Measurements from ENCODE around the gene RAB42.
"Not testable (repeated sequence)": the region's sequence is repeated elsewhere in the genome, so short reads cannot be mapped to it uniquely, and the experiment has no call there.

DNA sequence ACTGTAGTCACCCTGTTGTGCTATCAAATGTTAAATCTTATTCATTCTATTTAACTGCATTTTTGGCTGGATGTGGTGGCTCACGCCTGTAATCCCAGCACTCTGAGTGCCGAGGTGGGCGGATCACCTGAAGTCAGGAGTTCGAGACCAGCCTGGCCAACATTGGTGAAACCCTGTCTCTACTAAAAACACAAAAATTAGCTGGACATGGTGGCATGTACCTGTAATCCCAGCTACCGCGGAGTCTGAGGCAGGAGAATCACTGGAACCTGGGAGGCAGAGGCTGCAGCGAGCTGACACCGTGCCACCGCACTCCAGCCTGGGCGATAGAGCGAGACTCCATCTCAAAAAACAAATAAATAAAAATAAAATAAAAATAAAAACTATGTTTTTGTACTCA, 4.2 kb downstream of the RAB42 start:
- TF ChIP-seq, protein P1, sequence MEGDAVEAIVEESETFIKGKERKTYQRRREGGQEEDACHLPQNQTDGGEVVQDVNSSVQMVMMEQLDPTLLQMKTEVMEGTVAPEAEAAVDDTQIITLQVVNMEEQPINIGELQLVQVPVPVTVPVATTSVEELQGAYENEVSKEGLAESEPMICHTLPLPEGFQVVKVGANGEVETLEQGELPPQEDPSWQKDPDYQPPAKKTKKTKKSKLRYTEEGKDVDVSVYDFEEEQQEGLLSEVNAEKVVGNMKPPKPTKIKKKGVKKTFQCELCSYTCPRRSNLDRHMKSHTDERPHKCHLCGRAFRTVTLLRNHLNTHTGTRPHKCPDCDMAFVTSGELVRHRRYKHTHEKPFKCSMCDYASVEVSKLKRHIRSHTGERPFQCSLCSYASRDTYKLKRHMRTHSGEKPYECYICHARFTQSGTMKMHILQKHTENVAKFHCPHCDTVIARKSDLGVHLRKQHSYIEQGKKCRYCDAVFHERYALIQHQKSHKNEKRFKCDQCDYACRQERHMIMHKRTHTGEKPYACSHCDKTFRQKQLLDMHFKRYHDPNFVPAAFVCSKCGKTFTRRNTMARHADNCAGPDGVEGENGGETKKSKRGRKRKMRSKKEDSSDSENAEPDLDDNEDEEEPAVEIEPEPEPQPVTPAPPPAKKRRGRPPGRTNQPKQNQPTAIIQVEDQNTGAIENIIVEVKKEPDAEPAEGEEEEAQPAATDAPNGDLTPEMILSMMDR (IDR thresholded peaks at IDR 0.05; ENCODE audit: low read depth, low read length, missing input control), result not testable (repeated sequence)
- TF ChIP-seq, protein P2, sequence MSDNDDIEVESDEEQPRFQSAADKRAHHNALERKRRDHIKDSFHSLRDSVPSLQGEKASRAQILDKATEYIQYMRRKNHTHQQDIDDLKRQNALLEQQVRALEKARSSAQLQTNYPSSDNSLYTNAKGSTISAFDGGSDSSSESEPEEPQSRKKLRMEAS (IDR thresholded peaks at IDR 0.05), result not testable (repeated sequence)
- TF ChIP-seq, protein P3, sequence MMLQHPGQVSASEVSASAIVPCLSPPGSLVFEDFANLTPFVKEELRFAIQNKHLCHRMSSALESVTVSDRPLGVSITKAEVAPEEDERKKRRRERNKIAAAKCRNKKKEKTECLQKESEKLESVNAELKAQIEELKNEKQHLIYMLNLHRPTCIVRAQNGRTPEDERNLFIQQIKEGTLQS (IDR thresholded peaks at IDR 0.05), result not testable (repeated sequence)
- TF ChIP-seq TAF1 (conservative IDR thresholded peaks at IDR 0.05); RAD21 (IDR thresholded peaks at IDR 0.05); JUND (IDR thresholded peaks at IDR 0.05); EGR1 (IDR thresholded peaks at IDR 0.05; ENCODE audit: low read depth in 2 of 2); SP1 (IDR thresholded peaks at IDR 0.05): not testable (repeated sequence)
- TF ChIP-seq, protein P4, sequence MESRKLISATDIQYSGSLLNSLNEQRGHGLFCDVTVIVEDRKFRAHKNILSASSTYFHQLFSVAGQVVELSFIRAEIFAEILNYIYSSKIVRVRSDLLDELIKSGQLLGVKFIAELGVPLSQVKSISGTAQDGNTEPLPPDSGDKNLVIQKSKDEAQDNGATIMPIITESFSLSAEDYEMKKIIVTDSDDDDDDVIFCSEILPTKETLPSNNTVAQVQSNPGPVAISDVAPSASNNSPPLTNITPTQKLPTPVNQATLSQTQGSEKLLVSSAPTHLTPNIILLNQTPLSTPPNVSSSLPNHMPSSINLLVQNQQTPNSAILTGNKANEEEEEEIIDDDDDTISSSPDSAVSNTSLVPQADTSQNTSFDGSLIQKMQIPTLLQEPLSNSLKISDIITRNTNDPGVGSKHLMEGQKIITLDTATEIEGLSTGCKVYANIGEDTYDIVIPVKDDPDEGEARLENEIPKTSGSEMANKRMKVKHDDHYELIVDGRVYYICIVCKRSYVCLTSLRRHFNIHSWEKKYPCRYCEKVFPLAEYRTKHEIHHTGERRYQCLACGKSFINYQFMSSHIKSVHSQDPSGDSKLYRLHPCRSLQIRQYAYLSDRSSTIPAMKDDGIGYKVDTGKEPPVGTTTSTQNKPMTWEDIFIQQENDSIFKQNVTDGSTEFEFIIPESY (IDR thresholded peaks at IDR 0.05), result not testable (repeated sequence)
- TF ChIP-seq, protein P5, sequence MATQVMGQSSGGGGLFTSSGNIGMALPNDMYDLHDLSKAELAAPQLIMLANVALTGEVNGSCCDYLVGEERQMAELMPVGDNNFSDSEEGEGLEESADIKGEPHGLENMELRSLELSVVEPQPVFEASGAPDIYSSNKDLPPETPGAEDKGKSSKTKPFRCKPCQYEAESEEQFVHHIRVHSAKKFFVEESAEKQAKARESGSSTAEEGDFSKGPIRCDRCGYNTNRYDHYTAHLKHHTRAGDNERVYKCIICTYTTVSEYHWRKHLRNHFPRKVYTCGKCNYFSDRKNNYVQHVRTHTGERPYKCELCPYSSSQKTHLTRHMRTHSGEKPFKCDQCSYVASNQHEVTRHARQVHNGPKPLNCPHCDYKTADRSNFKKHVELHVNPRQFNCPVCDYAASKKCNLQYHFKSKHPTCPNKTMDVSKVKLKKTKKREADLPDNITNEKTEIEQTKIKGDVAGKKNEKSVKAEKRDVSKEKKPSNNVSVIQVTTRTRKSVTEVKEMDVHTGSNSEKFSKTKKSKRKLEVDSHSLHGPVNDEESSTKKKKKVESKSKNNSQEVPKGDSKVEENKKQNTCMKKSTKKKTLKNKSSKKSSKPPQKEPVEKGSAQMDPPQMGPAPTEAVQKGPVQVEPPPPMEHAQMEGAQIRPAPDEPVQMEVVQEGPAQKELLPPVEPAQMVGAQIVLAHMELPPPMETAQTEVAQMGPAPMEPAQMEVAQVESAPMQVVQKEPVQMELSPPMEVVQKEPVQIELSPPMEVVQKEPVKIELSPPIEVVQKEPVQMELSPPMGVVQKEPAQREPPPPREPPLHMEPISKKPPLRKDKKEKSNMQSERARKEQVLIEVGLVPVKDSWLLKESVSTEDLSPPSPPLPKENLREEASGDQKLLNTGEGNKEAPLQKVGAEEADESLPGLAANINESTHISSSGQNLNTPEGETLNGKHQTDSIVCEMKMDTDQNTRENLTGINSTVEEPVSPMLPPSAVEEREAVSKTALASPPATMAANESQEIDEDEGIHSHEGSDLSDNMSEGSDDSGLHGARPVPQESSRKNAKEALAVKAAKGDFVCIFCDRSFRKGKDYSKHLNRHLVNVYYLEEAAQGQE (IDR thresholded peaks at IDR 0.05), result not testable (repeated sequence)

Data from liver (tissue), 3 donors.